Mucosa of gallbladder (tissue), 1 donor: ENCODE results near the gene SHC2. TPM values are rescaled to one million over a fixed set of nuclear protein-coding genes. Genes with fewer than 3 reads are reported as not detected.
"Not testable (repeated sequence)": the region's sequence is repeated elsewhere in the genome, so short reads cannot be mapped to it uniquely, and the experiment has no call there.

Experiments used
- DNase-seq: peaks from one replicate; pipeline ENCODE4 v3.0.0-alpha.2; 2020; ENCODE audit warnings: low spot score
- total RNA-seq: library from RNA; stranded (reverse); gene quantifications from one replicate; pipeline ENCODE4 v1.2.1, GENCODE V29; 2021
- donor health status: DM: no; HTN: no; CAD: no.

SHC2 gene
- total RNA-seq, 1 donor from 2014 or later = 139 TPM

- DNase-seq = no peak
These were observed 53.8 kb downstream of the SHC2 start for GRCh38 chr19:406971-407510.

- DNase-seq = no peak
These were observed 54.6 kb downstream of the SHC2 start for GRCh38 chr19:406135-406781.

- peak; percentile 60 for DNase-seq
These were observed 55.5 kb downstream of the SHC2 start for GRCh38 chr19:405121-405965.

- DNase-seq = no peak
These were observed 57.4 kb downstream of the SHC2 start for GRCh38 chr19:403221-404027.

- DNase-seq = no peak
These were observed 58.0 kb downstream of the SHC2 start for GRCh38 chr19:402786-403185.

GRCh38 chr19:401866-402511 is 58.8 kb downstream of the SHC2 start:
- DNase-seq = no peak

- no peak for DNase-seq
These were observed 59.6 kb downstream of the SHC2 start for GRCh38 chr19:400976-401865.

GRCh38 chr19:399370-399769 is 61.5 kb downstream of the SHC2 start:
- DNase-seq = no peak

- DNase-seq = no peak
These were observed 62.1 kb downstream of the SHC2 start for GRCh38 chr19:398719-399118.

- no peak for DNase-seq
These were observed 62.7 kb downstream of the SHC2 start for GRCh38 chr19:397941-398706.

- DNase-seq = no peak
These were observed 63.5 kb downstream of the SHC2 start for GRCh38 chr19:397321-397720.

GRCh38 chr19:395467-395866 is 65.4 kb downstream of the SHC2 start:
- no peak for DNase-seq

GRCh38 chr19:394857-395256 is 66.0 kb downstream of the SHC2 start:
- not testable (repeated sequence) for DNase-seq

- DNase-seq = not testable (repeated sequence)
These were observed 67.3 kb downstream of the SHC2 start for GRCh38 chr19:393560-393959.

- no peak for DNase-seq
These were observed 68.4 kb downstream of the SHC2 start for GRCh38 chr19:392375-392970.

GRCh38 chr19:391726-392374 is 69.0 kb downstream of the SHC2 start:
- DNase-seq = no peak

GRCh38 chr19:391207-391557 is 69.7 kb downstream of the SHC2 start:
- no peak for DNase-seq

GRCh38 chr19:390386-391206 is 70.2 kb downstream of the SHC2 start:
- no peak for DNase-seq
